COLO668 (cell line): ENCODE results near the gene TUBGCP2.

Source experiments
- DNase-seq: peaks from one replicate; lab custom pipeline; 2025; ENCODE audit not compliant: unreplicated experiment; lab: John Stamatoyannopoulos, UW

Gene TUBGCP2

DNA sequence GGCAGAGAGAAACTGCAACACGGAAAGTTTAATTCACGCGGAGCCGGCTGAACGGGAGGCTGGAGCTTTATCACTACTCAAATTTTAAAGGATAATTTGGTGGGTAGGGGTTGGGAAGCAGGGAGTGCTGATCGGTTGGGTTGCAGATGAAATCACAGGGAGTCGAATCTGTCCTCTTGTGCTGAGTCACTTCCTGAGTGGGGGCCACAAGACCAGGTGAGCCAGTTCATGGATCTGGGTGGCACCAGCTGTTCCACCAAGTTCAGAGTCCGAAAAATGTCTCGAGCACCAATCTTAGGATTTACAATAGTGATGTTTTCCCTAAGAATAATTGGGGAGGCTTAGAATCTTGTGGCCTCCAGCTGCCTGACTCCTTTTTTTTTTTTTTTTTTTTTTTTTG, 34.9 kb upstream of the TUBGCP2 start:
- DNase-seq, result no peak

DNA sequence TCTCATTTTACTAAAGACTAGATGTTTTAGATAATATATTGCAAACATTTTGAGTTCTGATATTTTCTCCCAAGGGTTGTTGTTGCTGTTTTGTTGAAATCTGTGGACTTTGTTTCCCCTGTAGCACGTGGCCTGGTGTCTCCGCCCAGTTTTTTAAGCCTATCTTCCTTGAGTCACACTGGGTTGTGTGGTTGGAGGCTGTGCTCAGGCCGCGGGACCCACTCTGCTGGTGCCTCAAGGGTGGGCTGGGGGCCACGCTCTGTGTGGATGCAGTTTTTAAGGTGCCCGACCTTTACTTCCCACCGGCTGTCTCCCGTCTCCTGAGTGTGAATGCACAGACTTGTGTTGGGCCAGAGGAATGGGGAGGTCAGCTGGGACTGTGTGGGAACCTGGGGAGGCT, 34.3 kb upstream of the TUBGCP2 start:
- no peak for DNase-seq

DNA sequence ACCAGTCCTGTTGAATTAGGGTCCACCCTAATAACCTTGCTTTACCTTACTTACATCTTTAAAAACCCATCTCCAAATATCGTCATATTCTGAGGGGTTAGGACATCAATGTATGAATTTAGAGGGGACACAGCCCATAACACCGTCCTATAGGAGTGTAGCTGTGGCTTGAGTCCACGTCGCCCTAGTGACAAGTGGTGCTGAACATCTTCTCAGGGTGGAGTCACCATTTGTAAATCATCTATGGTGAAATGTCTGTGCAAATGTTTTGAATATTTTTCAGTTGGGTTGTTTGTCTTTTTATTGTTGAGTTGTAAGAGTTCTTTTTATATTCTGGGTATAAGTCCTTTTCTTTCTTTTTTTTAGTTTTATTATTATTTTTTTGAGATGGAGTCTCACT, 33.3 kb upstream of the TUBGCP2 start:
- no peak for DNase-seq

DNA sequence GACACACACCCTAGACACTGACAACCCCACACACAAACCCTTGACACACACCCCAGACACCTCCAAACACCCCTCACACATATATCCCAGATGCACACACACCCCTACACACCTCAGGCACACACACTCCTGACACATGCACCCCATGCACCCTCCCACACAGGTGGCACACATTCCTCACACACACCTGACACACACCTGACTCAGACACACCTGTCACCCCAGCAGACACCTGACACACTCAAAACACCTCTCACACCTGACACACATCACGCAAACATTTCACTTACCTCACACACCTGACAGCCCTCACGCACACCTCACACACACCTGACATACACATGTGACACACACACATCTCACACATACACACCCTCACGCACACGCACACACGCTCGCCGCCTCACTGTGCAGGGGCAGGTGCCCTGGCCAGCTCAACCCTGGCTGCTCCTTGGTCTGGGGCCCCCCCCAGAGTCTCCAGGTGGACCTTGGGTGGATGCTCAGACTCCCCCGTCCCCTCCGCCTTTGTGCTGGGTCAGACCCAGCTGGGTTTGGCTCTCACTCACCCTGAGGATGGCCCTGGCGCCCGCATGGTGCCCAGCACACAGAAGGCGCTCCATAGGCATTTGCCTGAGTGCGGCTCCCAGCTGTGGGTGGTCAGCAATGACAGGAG, 31.2 kb upstream of the TUBGCP2 start:
- DNase-seq, result no peak

DNA sequence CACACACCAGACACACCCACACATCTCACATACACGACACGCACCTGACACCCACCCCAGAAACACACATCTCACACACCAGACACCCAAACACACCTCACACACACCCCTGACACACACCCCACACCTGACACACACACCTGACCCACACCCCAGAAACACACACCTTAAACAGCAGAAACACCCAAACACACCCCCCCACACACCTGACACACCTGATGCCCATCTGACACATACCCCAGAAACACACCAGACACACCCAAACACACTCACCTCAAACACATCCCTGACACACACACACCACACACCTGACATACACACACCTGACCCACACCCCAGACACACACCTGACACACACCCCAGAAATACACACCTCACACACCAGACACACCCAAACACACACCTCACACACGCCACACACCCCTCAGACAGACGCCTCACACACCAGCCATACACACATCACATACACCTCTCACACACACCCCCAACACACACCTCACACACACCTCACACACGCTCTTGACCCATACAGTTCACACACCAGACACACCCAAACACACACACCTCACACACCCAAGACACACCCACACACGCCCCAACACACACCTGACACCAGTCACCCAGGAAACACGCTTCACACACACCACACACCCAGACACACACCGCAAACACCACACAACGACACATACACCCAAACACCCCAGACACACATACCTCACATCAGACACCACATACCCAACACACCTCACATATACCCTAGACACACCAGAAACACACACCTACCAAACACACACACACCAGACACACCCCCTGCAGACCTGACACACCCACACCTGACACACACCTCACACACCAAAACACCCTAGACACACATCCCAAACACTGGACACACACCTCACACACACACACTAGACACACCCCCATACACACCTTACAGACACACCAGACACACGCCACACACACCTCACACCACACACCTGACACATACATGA, 29.7 kb upstream of the TUBGCP2 start:
- no peak for DNase-seq

DNA sequence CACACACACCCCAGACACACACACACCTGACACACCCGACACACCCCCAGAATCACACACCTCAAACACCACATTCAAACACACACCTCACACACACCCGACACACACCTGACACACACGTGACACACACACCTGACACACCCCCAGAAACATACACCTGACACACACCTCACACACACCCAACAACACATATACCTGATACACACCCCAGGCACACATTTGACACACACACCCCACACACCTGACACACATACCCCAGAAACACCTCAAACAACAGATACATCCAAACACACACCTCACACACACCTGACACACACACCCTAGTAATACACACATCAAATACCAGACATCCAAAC, 28.7 kb upstream of the TUBGCP2 start:
- DNase-seq, result no peak

DNA sequence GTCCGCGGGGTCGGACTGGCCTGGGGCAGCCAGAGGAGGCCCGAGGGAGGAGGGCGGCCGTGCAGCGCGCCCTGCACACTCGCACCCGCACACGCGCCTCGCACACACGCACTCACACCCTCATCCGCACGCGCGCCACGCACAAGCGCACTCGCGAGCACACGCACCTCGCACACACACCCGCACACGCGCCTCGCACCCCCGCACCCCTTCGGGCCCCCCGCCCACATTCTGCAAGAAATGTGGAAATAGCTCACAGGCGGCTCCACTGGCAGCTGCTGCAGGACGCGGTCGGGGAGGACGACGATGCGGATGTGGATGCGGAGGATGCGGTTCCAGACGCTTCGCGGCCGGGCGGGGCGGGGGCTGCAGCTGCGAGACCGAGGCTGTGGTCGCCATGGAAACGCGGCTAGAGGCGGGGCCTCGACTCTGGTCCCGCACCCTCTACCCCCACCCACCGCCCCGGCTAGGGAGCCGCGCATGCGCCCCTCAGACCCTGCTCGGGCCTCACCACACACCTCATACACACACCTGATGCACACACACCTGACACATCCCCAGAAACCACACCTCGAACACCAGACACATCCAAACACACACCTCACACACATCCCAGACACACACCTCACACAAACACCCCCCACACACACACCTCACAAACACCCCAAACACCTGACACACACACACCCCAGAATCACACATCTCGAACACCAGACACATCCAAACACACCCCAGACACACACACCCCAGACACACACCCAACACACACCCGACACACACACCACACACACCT, 28.1 kb upstream of the TUBGCP2 start, which contains the start of gene CALY:
Gene CALY, minus strand, starts transcription at position 320 of the 793 bp plus-strand sequence. CDS start 7,907 bp downstream, outside the sequence.
- DNase-seq, result peak; percentile 9

DNA sequence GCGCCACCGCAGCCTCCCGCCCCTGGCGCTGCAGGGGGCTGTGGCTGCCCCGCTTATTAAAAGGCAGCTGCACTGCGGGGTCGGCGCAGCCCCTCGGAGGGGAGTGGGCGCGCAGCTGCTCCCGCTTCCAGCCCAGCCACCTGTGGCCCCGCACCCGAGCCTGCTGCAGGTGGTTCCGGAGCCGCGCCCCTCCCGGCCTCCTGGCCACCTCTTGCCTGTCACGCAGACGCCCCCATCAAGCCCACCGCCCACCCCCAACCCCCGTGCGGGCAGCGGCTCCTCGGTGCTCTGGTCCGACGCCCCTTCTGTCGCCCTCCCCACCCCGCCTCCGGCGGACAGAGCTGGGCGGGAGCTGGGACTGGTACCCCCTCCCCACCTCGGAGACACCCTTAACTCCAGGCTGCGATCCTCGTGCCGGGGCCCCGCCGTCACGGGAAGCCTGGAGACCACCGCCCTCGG, 27.5 kb upstream of the TUBGCP2 start:
- DNase-seq, result no peak

DNA sequence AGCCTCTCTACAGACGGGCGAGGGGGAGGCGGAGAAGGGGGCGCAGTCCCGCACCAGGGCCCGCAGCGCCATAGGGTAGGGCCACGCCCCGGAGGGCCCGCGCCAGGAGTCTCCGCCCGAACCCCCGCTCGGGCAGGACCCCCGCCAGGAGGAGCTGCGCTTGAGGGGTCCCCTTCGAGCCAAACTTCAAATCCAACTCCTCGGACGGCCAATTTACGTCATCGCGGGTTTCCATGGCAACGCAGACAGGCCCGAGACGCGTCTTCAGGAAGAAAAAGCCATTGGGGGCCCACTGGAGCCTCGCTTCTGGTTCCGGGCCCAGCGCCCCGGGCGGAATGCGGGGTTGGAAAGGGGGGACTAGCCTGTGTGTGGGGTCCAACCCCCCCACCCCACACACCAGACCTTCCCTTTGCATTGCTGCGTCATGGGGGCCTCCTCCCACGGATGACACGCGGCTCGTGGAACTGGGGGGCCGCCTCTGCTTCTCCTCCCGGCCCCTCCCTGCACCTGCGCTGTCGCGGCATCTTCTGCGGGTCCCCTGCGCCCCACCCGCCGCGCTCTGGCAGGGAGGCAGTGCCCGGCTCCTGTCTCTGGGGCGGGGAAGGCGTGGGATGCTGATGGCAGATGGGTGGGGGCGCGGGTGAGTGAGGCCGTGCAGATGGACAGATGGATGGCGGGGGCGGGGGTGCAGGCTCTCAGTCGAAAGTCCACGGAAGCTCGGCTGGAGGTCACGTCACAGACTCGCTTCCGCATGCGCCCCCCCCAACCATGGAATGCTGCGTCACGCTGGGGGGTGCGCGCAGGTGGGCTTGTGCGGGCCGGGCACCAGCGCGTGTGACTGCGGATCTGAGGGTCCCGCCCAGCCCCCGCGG, 26.8 kb upstream of the TUBGCP2 start:
- peak; percentile 13 for DNase-seq

DNA sequence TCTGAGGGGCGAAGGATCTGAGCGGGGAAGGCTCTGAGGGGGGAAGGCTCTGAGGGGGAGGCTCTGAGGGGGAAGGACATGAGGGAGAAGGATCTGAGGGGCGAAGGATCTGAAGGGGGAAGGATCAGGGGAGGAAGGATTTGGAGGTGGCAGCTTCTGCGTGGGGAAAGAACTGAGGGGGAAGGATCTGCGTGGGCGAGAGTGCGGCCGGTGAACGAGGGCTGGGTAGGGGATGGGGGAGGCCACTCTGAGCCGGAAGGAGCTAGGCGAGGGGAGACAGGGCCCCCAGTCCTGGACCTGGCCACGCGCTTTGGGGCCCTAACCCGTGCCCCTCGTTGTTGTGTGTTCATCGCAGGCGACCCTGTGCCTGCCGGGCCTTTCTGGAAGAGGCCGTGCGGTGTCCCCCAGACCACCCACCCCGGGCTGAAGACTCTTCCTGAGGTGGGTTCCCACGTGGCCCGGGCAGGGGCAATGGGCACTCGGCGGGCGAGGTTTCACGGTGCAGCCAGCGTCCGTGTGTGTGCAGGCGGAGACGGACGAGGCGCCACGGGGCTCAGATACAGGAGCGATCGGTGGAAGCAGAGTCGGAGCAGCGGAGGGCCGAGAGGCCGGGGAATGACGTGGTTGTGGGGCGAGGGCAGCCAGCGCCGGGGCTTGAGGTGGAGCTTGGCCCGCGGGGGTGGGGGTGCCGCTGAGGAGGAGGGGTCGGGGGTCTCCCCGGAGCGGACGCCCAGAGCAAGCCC, 26.0 kb upstream of the TUBGCP2 start:
- no peak for DNase-seq

DNA sequence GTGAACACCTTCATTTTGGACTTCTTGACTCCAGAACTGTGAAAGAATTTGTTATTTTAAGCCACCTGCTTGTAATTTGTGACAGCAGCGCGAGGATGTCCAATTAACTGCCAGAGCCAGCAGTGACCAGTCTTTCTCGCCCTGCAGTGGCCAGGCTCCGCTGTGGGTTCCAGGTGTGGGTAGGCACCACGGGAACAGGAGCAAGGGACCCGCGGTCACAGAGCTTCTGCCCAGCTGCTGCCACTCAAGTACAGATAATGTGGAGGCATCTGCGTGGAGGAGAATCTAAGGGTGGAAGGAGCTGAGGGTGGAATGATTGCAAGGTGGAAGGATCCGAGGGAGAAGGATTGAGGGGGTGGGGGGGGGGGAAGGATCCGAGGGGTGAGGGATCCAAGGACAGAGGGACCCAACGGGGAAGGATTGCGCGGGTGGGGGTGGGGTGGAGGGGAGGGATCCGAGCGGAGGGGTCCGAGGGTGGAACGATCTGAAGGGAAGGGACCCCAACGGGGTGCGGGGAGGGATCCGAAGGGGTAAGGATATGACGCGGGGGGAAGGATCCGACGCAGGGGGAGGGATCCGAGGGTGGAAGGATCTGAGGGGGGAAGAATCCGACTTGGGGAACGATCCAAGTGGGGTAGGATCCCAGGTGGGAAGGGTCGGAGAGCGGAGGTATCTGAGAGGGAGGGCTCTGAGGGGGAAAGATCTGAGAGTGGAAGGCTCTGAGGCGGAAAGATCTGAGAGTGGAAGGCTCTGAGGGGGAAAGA, 24.4 kb upstream of the TUBGCP2 start:
- no peak for DNase-seq

DNA sequence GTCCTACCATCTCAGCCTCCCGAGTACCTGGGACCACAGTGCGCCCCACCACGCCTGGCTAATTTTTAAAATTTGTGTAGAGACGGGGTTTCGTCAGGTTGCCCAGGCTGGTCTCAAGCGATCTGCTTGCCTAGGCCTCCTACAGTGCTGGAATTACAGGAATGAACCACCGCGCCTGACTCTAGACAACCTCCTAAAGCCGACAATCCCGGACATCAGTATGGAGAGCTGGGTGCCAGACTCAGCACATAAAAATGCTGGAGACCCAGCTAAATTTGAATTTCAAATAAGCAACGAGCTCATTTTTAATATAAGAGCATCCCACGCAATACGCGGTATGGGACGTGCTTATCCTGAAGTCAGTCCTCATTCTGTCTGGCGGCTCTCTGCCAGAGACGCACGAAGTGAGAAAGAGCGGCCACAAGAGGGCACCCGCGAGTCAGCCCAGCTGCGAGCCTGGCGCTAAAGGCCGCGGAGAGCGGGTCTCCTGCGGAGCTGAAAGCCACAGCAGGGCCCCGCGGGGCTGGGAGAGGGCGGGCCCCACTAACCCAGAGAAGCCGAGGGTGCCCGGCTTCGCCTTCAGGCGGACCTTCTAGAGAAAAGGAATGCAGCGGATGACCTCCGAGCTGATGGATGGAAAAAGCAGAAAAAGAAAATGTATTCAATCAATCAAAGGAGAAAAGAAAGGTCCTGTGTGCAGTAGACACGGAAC, 21.0 kb upstream of the TUBGCP2 start:
- peak; percentile 81 for DNase-seq

DNA sequence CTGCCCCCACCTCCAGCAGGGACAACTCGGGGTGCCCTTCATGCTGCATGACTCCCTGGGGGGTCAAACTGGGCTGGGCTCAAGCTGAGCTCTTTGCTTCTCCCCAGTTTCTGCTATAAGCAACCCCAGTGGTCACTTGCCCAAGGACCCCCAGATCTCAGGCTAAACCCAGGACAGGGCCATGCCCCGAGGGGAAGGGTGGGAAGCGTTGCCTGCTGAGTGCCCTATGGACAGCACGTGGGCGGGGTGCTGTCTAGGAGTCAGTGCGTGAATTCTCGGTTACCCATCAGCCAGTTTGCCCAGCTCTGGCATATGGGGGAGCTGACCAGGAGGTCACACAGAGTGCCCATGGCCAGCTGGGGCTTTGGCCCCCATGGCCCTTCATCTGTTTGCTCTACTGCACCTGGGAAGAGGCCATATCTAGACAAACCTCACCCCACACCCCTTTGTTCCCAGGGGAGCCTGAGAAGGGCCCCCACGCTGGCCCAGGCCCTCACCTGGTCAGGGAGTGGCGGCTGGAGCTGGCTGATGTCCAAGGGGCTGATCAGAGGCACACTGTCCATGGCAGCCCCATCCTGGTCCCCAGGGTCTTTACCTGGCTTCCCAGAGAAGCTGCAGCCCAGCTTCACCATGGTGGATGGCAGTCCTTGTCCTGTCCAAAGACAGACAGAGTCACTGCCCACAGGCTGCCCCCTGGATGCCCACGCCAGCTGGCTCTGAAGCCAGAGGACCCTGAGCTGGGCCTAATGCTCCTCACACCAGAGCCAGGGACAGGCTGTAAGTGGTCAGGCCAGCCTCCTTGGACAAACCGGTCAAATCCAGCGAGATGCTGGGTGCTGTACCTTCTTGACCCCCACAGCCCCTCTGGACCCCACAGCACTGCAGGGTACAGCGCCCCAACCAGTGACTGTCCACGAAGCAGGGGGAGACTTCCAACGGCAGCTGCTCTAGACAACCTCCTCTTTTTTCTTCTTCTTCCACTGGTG, 20.0 kb upstream of the TUBGCP2 start:
- no peak for DNase-seq

DNA sequence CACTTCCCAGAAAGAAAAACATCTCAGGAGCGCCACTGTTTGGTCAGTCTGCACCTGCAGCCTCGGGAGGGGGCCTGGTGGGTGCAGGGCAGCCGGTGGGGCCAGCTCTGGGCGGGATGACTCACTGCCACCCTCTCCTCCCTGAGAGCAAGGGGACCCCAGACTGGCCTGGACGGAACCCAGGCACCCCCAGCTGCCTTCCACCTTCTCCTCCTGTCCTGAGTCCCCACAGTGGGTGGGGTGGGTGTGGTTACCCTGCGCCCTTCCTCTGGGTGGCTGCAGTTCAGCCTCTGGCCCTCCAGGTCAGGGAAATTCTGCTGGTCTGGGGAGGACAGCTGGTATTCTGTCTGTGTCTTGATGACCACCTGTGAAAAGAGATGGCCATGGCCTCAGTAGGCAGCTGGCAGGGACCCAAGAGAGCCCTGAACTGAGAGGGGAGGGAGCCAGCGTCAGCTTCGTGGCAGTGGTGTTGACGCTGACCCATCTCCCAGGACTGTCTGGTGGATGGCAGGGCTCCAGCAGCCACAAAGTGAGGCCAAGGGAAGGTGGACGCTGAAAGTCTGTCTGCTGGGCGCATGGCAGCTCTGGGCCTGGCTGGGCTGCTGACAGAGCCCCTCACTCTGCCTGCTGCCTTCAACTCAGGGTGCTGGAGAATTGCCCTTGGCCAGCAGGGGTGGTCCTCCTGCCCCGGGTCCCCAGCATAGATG, 19.1 kb upstream of the TUBGCP2 start:
- peak; percentile 44 for DNase-seq

DNA sequence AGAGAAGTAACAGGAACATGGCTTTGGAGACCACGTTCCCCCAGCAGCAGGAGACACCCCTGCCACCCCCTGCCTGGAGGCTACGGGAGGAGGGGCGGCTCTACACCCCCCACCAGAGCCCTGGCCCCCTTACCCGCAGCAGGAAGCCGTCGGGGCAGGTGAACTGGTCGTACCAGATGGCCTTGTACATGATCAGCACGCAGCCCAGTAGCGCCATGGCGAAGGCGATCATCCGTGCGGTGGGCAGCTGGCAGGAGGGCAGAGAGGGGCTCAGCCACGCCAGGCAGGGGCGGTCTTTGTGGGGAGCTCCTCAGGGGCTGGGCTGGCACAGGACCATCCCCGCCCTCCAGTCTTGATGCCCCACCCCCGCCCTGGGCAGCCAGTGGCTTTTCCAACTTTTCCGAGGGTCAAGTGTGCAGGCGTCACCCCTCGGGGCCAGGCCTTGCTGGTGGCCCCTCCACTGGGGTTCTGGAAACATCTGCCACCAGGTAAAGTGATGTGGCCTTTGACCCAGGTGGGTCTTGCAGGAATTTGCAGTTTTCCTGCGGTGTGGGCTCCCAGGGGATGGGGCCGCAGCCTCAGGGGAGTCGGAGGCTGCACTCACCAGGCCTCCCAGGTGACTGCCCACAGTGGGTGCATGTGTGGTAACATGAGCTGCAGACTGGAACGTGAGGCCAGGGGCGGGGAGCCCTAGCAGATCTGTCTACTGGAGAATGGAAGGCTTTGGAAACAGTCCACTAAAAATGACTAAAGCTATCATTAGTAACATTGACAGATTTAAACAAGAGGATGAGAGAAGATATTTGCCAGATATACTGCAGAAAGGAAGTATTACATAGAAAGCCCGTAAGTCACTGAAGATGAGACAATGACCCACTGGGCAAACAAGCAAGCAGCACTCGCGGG, 18.3 kb upstream of the TUBGCP2 start:
- DNase-seq, result peak; percentile 56

DNA sequence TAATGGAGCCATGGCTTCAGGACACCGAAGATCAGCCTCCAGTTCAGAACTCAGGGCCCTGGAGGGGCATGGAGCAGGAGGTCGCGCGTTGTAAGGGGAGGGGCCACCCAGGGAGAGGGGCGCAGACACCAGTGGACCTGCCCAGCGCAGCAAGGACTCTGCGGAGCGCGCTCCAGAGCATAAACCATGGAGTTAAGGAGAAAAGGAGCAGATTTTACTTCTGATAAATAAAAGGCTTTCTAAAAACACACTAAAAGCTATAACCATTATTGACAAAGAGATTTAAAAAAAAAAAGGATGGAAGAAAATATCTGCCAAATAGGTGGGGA, 17.5 kb upstream of the TUBGCP2 start:
- no peak for DNase-seq
